DND-41 (cell line): ENCODE measurements around the gene SOX5.

Experiments used
- ATAC-seq: fragments of 200-7000 bp; cut with Tn5 transposase; 3 replicates; pipeline ENCODE4 v1.9.1; 2021; ENCODE audit warnings: low read depth; ENCODE audit not compliant: insufficient read depth
- DNase-seq: peaks from one replicate; pipeline ENCODE4 v3.0.0-alpha.2; 2020
- H2AFZ ChIP-seq: 2 replicates; pipeline ENCODE4 v1.6.0; 2012; ENCODE audit warnings: low read depth, low read length
- H3K27ac ChIP-seq: 2 replicates; pipeline ENCODE4 v1.5.1; 2012; ENCODE audit warnings: low read length, inconsistent platforms
- H3K27me3 ChIP-seq: fragments of 200-600 bp; sonication (generic); 2 replicates; pipeline ENCODE4 v1.6.0; 2012; ENCODE audit warnings: low read length, mild to moderate bottlenecking, inconsistent platforms; ENCODE audit not compliant: insufficient read depth, poor library complexity
- H3K36me3 ChIP-seq: 2 replicates; pipeline ENCODE4 v1.5.1; 2012; ENCODE audit warnings: low read length, inconsistent platforms; ENCODE audit not compliant: insufficient read depth
- H3K4me1 ChIP-seq: 2 replicates; pipeline ENCODE4 v1.5.1; 2012; ENCODE audit warnings: mild to moderate bottlenecking, low read length; ENCODE audit not compliant: insufficient read depth
- H3K4me2 ChIP-seq: 2 replicates; pipeline ENCODE4 v1.6.0; 2012; ENCODE audit warnings: mild to moderate bottlenecking, moderate library complexity, low read length, inconsistent platforms; ENCODE audit not compliant: insufficient read depth
- H3K4me3 ChIP-seq, 2 experiments: fragments of 200-600 bp in 1 of 2; shearing (Covaris generic) in 1 of 2; 2 replicates each; pipeline ENCODE4 v1.5.1; 2012 to 2016; ENCODE audit warnings: inconsistent platforms in 2 of 2, low read length in 2 of 2, mild to moderate bottlenecking in 2 of 2, low read depth in 1 of 2, moderate library complexity in 1 of 2
- H3K79me2 ChIP-seq: 2 replicates; pipeline ENCODE4 v1.6.0; 2012; ENCODE audit warnings: low read length, inconsistent platforms; ENCODE audit not compliant: insufficient read depth
- H3K9ac ChIP-seq: 2 replicates; pipeline ENCODE4 v1.6.0; 2012; ENCODE audit warnings: low read depth, mild to moderate bottlenecking, inconsistent platforms, low read length, moderate library complexity
- H3K9me3 ChIP-seq: 2 replicates; pipeline ENCODE4 v1.5.1; 2012; ENCODE audit warnings: low read length, moderate library complexity, mild to moderate bottlenecking, inconsistent platforms; ENCODE audit not compliant: insufficient read depth, severe bottlenecking
- H4K20me1 ChIP-seq: 2 replicates; pipeline ENCODE4 v1.6.0; 2012; ENCODE audit warnings: low read length; ENCODE audit not compliant: insufficient read depth
- EZH2 ChIP-seq: IDR thresholded peaks from 3 replicates; pipeline ENCODE4 v1.6.1; 2012; ENCODE audit warnings: borderline replicate concordance, low read depth, mild to moderate bottlenecking, moderate library complexity, low read length, inconsistent platforms; ENCODE audit not compliant: severe bottlenecking
- TF ChIP-seq, protein P1 (sequence below): IDR thresholded peaks from 2 replicates; pipeline ENCODE4 v1.5.1; 2012; ENCODE audit warnings: borderline replicate concordance, low read length, moderate library complexity, mild to moderate bottlenecking; ENCODE audit not compliant: poor library complexity, severe bottlenecking; ENCODE audit errors: extremely low read depth

SOX5 gene

DNA sequence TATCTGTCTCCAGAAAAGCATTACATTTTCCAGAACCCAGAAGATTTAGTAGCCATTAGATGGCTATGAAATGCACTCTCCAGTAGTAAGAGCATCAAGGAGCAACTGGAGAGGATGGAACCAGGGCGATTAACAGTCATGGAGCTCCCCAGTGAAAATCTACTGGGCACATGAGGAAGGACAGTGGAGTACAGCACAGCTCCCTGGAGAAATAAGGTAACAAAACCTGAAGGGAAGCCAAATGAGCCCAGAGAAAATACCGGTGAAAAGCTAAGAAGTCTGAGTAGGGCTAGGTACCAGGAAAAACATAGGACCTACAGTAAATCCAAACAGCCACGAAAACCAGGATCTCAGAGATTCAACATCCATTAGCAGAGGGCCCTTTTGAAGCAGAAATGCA lies 21.6 kb downstream of the SOX5 start:
- no peak overlapping the region for H3K27ac ChIP-seq
- ATAC-seq (no peak), DNase-seq (no peak)
- H2AFZ ChIP-seq: no peak overlapping the region
- no peaks in the 10 kb centered on the region for H3K36me3 ChIP-seq
- no peak overlapping the region for H3K4me2 ChIP-seq
- H3K9ac ChIP-seq: no peak overlapping the region
- H3K4me1 ChIP-seq: no peaks in the 10 kb centered on the region
- TF ChIP-seq EZH2: no peak
- TF ChIP-seq, protein P1, sequence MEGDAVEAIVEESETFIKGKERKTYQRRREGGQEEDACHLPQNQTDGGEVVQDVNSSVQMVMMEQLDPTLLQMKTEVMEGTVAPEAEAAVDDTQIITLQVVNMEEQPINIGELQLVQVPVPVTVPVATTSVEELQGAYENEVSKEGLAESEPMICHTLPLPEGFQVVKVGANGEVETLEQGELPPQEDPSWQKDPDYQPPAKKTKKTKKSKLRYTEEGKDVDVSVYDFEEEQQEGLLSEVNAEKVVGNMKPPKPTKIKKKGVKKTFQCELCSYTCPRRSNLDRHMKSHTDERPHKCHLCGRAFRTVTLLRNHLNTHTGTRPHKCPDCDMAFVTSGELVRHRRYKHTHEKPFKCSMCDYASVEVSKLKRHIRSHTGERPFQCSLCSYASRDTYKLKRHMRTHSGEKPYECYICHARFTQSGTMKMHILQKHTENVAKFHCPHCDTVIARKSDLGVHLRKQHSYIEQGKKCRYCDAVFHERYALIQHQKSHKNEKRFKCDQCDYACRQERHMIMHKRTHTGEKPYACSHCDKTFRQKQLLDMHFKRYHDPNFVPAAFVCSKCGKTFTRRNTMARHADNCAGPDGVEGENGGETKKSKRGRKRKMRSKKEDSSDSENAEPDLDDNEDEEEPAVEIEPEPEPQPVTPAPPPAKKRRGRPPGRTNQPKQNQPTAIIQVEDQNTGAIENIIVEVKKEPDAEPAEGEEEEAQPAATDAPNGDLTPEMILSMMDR: no peak
- H3K27me3 ChIP-seq: no peaks in the 10 kb centered on the region
- no peaks in the 10 kb centered on the region for H4K20me1 ChIP-seq
- H3K9me3 ChIP-seq: no peaks in the 10 kb centered on the region
- H3K79me2 ChIP-seq: no peaks in the 10 kb centered on the region
- H3K4me3 ChIP-seq: no peak overlapping the region

DNA sequence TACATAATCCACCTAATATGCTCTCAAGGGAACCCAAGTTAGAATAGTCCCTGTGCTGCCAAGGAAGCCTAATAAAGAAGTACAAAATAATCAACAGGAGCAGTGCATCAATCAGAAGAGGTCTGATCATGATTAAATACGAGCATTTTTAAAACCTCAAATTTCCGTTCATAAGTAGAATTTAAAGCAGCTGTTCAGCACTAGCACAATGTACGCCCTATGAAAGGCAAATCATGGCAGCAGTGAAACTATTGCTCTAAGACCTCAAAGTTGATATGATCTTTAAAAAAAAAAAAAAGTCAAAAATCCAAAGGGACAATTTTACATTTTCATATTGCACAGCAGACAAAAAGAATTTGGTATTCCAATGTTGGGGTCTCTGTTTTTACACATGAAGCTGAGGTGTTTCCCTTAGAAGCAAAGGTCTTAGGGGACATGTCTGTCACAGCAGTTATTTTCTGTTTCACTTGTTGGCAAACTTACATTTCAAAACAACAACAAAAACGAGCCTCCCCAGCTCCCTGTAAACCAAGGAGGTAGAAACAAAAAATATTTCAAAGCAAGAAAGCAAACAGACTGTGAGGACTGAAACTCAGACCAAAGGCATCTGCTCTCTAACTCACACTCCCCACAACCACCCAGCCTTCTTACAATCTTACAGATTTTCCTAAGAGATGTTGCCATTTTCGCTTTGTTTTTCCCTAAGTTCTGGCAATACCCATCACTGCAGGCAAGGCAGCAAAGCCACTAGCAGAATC lies 28.2 kb downstream of the SOX5 start:
- Histone ChIP-seq H3K27ac (no peak overlapping the region), H3K79me2 (no peaks in the 10 kb centered on the region), H3K4me3 (no peak overlapping the region), H4K20me1 (no peaks in the 10 kb centered on the region), H3K4me1 (no peaks in the 10 kb centered on the region), H3K4me2 (no peak overlapping the region), H3K27me3 (no peaks in the 10 kb centered on the region), H2AFZ (no peak overlapping the region; the same call in 1 of the 2 replicates), H3K36me3 (no peaks in the 10 kb centered on the region), H3K9ac (no peak overlapping the region), H3K9me3 (no peaks in the 10 kb centered on the region)
- ATAC-seq: no peak
- TF ChIP-seq EZH2: no peak
- TF ChIP-seq, protein P1: no peak
- no peak for DNase-seq

DNA sequence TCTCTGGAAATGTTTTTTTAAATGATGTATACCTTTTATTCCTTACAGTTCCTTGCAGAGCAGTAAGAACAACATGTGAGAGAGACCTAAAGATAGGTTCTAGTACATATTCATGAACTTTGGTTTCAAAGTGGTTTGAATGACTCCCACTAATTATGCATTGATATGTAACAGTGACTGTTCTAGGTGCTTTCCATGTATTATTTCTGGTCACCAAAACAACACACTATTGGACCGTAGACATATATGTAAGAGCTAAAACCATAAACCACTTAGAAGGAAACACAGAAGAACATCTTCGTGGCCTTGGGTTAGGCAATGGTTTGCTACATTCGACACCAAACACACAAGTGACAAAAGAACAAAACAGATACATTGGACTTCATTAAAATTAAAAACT lies 37.9 kb downstream of the SOX5 start:
- no peaks in the 10 kb centered on the region for H3K27me3 ChIP-seq
- H3K79me2 ChIP-seq: no peaks in the 10 kb centered on the region
- no peaks in the 10 kb centered on the region for H3K4me1 ChIP-seq
- H3K27ac ChIP-seq: no peak overlapping the region
- H3K9me3 ChIP-seq: no peaks in the 10 kb centered on the region
- no peak overlapping the region for H3K4me2 ChIP-seq
- ATAC-seq: no peak
- no peak for DNase-seq
- H3K36me3 ChIP-seq: no peaks in the 10 kb centered on the region
- no peak overlapping the region for H2AFZ ChIP-seq
- no peak overlapping the region for H3K4me3 ChIP-seq
- TF ChIP-seq, protein P1: no peak
- no peak for TF ChIP-seq EZH2
- no peaks in the 10 kb centered on the region for H4K20me1 ChIP-seq
- no peak overlapping the region for H3K9ac ChIP-seq

DNA sequence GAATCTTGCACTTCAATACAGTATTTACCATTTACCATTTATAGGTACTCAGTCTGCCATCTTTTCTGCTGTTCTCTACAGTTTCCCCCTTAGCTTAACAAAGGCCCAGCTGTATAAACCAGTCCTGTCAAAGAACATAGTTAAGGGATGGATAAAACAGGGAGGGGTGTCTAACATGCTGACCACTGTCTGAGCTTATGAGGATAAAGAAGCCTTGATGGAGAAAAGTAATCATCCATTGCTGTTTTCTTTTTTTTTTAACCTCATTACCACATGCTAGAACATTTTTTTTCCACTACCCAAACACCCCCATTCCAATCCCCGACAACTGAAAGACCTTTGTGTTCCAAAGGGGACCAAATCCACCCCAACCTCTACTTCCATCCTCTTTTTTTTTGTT lies 39.9 kb downstream of the SOX5 start:
- H3K4me3 ChIP-seq: no peak overlapping the region
- TF ChIP-seq, protein P1: no peak
- TF ChIP-seq EZH2: no peak
- no peak overlapping the region for H3K4me2 ChIP-seq
- no peak overlapping the region for H2AFZ ChIP-seq
- no peak overlapping the region for H3K27ac ChIP-seq
- DNase-seq (no peak), ATAC-seq (no peak)
- H3K9me3 ChIP-seq: no peaks in the 10 kb centered on the region
- no peaks in the 10 kb centered on the region for H4K20me1 ChIP-seq
- no peaks in the 10 kb centered on the region for H3K79me2 ChIP-seq
- no peak overlapping the region for H3K9ac ChIP-seq
- no peaks in the 10 kb centered on the region for H3K36me3 ChIP-seq
- no peaks in the 10 kb centered on the region for H3K4me1 ChIP-seq
- no peaks in the 10 kb centered on the region for H3K27me3 ChIP-seq
